ENCODE data around the gene LSR. TPM values are rescaled to one million over a fixed set of nuclear protein-coding genes. Genes with fewer than 3 reads are reported as not detected.

The LSR gene
- total RNA-seq, 1 donor from 2014 or later: 103 TPM

Other genes starting within 250 kb of the LSR start
- 17.8 TPM for gene GRAMD1A, start 248.7 kb upstream of the LSR start, total RNA-seq
- gene SCN1B, start 218.5 kb upstream of the LSR start, total RNA-seq: 4.5 TPM
- gene HPN, start 207.3 kb upstream of the LSR start, total RNA-seq: 564 TPM
- 1.4 TPM for gene FXYD3, start 133.2 kb upstream of the LSR start, total RNA-seq
- gene LGI4, start 113.9 kb upstream of the LSR start, total RNA-seq: 1.9 TPM
- gene FXYD1, start 110.2 kb upstream of the LSR start, total RNA-seq: 280 TPM
- gene FXYD7, start 105.7 kb upstream of the LSR start, total RNA-seq: 0.60 TPM
- 7.6 TPM for gene FXYD5, start 94.3 kb upstream of the LSR start, total RNA-seq
- not detected for gene FAM187B, start 20.3 kb upstream of the LSR start, total RNA-seq
- gene USF2, start 20.0 kb downstream of the LSR start, total RNA-seq: 91.7 TPM
- gene HAMP, start 33.5 kb downstream of the LSR start, total RNA-seq: 37.2 TPM
- 0.81 TPM for gene MAG, start 43.2 kb downstream of the LSR start, total RNA-seq
- 1.2 TPM for gene CD22, start 80.2 kb downstream of the LSR start, total RNA-seq
- not detected for gene FFAR1, start 98.9 kb downstream of the LSR start, total RNA-seq
- gene FFAR3, start 109.5 kb downstream of the LSR start, total RNA-seq: not detected
- not detected for gene GPR42, start 122.1 kb downstream of the LSR start, total RNA-seq
- not detected for gene FFAR2, start 199.3 kb downstream of the LSR start, total RNA-seq
- gene KRTDAP, start 241.5 kb downstream of the LSR start, total RNA-seq: not detected